HEK293 (cell line): ENCODE results near the gene KTN1.

Experiments used
- ATF2 ChIP-seq: fragments of 450-650 bp; formaldehyde crosslinking; IDR thresholded peaks from 2 replicates; pipeline ENCODE4 v1.5.1; 2016; ENCODE audit warnings: missing biosample characterization, missing genetic modification characterization, low read depth
- GLI2 ChIP-seq: fragments of 450-650 bp; formaldehyde crosslinking; IDR thresholded peaks from 2 replicates; pipeline ENCODE4; 2017; ENCODE audit warnings: missing biosample characterization, missing genetic modification characterization, low read depth, borderline replicate concordance
- ZNF350 ChIP-seq: fragments of 450-650 bp; formaldehyde crosslinking; IDR thresholded peaks from 2 replicates; pipeline ENCODE4 v1.5.0; 2017; ENCODE audit warnings: missing biosample characterization, mild to moderate bottlenecking, missing genetic modification characterization

- TF ChIP-seq ATF2: no peak
- no peak for TF ChIP-seq ZNF350 (tag by site-specific recombination)
- TF ChIP-seq GLI2 (tag by site-specific recombination): no peak
These were observed 81.0 kb downstream of the KTN1 start for GRCh38 chr14:55661029-55661428.
